SK-N-SH treated with all-trans-retinoic acid at 6 μM for 48 hours (cell line): ENCODE results near the gene CDH22.

Source experiments
- ATAC-seq: fragments of 200-7000 bp; cut with Tn5 transposase; 3 replicates; pipeline ENCODE4 v1.9.1; 2020; ENCODE audit warnings: mild to moderate bottlenecking, moderate library complexity
- ARNTL ChIP-seq: fragments of 450-650 bp; formaldehyde crosslinking; IDR thresholded peaks from 2 replicates; pipeline ENCODE4 v1.5.0; 2020; ENCODE audit warnings: low read depth, mild to moderate bottlenecking, moderate library complexity, borderline replicate concordance
- CREB5 ChIP-seq: fragments of 250-450 bp; sonication (Bioruptor Pico); IDR thresholded peaks from 2 replicates; pipeline ENCODE4 v1.5.1; 2020; ENCODE audit warnings: low read depth, mild to moderate bottlenecking, moderate library complexity
- CSRNP3 ChIP-seq: fragments of 250-450 bp; sonication (Bioruptor Pico); IDR thresholded peaks from 2 replicates; pipeline ENCODE4 v1.5.1; 2021; ENCODE audit warnings: mild to moderate bottlenecking, moderate library complexity
- GLIS3 ChIP-seq: fragments of 250-450 bp; sonication (Bioruptor Pico); IDR thresholded peaks from 2 replicates; pipeline ENCODE4 v1.5.0; 2020; ENCODE audit warnings: mild to moderate bottlenecking, moderate library complexity
- ISL1 ChIP-seq: fragments of 250-450 bp; sonication (Bioruptor Pico); IDR thresholded peaks from 2 replicates; pipeline ENCODE4 v2.1.2; 2022; ENCODE audit warnings: mild to moderate bottlenecking, moderate library complexity
- OSR1 ChIP-seq: fragments of 250-450 bp; sonication (Bioruptor Pico); IDR thresholded peaks from 2 replicates; pipeline ENCODE4 v1.8.0; 2022; ENCODE audit warnings: moderate library complexity, mild to moderate bottlenecking, inconsistent platforms
- PATZ1 ChIP-seq: fragments of 250-450 bp; sonication (Bioruptor Pico); IDR thresholded peaks from 2 replicates; pipeline ENCODE4 v1.8.0; 2020; ENCODE audit warnings: mild to moderate bottlenecking, moderate library complexity, borderline replicate concordance
- PPARA ChIP-seq: fragments of 250-450 bp; sonication (Bioruptor Pico); IDR thresholded peaks from 2 replicates; pipeline ENCODE4 v1.5.0; 2020; ENCODE audit warnings: mild to moderate bottlenecking, borderline replicate concordance
- RARB ChIP-seq: fragments of 250-450 bp; sonication (Bioruptor Pico); IDR thresholded peaks from 2 replicates; pipeline ENCODE4 v1.8.0; 2021; ENCODE audit warnings: mild to moderate bottlenecking, moderate library complexity
- SNAI2 ChIP-seq: fragments of 250-450 bp; sonication (Bioruptor Pico); IDR thresholded peaks from 2 replicates; pipeline ENCODE4 v1.5.0; 2020; ENCODE audit warnings: mild to moderate bottlenecking, moderate library complexity
- TCF4 ChIP-seq: fragments of 250-450 bp; sonication (Bioruptor Pico); IDR thresholded peaks from 2 replicates; pipeline ENCODE4 v1.8.0; 2021; ENCODE audit warnings: mild to moderate bottlenecking, moderate library complexity, borderline replicate concordance
- TSHZ2 ChIP-seq: fragments of 250-450 bp; sonication (Bioruptor Pico); IDR thresholded peaks from 2 replicates; pipeline ENCODE4 v1.5.0; 2020; ENCODE audit warnings: mild to moderate bottlenecking, moderate library complexity
- ZC3H10 ChIP-seq: fragments of 250-450 bp; sonication (Bioruptor Pico); IDR thresholded peaks from 2 replicates; pipeline ENCODE4 v1.5.1; 2021; ENCODE audit warnings: mild to moderate bottlenecking, moderate library complexity
- ZFP3 ChIP-seq: fragments of 250-450 bp; sonication (Bioruptor Pico); IDR thresholded peaks from 2 replicates; pipeline ENCODE4 v1.5.0; 2020; ENCODE audit warnings: mild to moderate bottlenecking, moderate library complexity
- ZFP30 ChIP-seq: fragments of 450-650 bp; formaldehyde crosslinking; IDR thresholded peaks from 2 replicates; pipeline ENCODE4 v1.5.0; 2022; ENCODE audit warnings: mild to moderate bottlenecking, moderate library complexity
- ZNF565 ChIP-seq: fragments of 450-650 bp; formaldehyde crosslinking; conservative IDR thresholded peaks from 2 replicates; pipeline ENCODE4 v1.5.0; 2020; ENCODE audit warnings: low read depth, mild to moderate bottlenecking, moderate library complexity
- ZNF70 ChIP-seq: fragments of 450-650 bp; formaldehyde crosslinking; IDR thresholded peaks from 2 replicates; pipeline ENCODE4 v1.5.0; 2020; ENCODE audit warnings: mild to moderate bottlenecking, moderate library complexity
- ZNF8 ChIP-seq: fragments of 450-650 bp; formaldehyde crosslinking; IDR thresholded peaks from 2 replicates; pipeline ENCODE4 v1.5.0; 2020; ENCODE audit warnings: mild to moderate bottlenecking, moderate library complexity
- TF ChIP-seq, protein P1 (sequence below): fragments of 250-450 bp; sonication (Bioruptor Pico); IDR thresholded peaks from 2 replicates; pipeline ENCODE4 v1.8.0; 2021; ENCODE audit warnings: low read depth, mild to moderate bottlenecking, moderate library complexity, borderline replicate concordance

CDH22 gene

DNA sequence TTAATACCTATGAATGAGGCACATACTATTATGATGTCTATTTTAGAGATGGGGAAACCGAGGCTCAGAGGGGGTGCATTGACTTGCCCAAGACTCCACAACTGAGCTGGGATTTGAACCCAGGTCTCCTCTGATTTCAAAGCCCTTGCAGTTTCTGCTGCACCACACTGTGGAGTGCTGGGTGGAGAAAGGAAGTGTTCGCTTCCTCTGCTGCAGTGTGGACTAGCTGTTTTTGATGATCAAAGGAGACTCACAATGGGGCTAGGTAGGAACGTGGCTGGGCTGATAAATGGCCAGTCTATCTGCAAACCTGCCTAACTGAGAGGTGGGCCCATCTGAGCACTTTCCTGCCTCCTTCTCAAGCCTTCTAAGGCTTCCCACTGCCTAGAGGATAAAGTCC lies 102.9 kb downstream of the CDH22 start:
- peak; percentile 9; the same call in 2 of the 3 replicates for ATAC-seq
- no peak for TF ChIP-seq PPARA
- no peak for TF ChIP-seq PATZ1
- no peak for TF ChIP-seq CSRNP3 (CRISPR knock-in tag)
- no peak for TF ChIP-seq ISL1 (CRISPR knock-in tag)
- TF ChIP-seq CREB5 (CRISPR knock-in tag) = no peak
- TF ChIP-seq, protein P1, sequence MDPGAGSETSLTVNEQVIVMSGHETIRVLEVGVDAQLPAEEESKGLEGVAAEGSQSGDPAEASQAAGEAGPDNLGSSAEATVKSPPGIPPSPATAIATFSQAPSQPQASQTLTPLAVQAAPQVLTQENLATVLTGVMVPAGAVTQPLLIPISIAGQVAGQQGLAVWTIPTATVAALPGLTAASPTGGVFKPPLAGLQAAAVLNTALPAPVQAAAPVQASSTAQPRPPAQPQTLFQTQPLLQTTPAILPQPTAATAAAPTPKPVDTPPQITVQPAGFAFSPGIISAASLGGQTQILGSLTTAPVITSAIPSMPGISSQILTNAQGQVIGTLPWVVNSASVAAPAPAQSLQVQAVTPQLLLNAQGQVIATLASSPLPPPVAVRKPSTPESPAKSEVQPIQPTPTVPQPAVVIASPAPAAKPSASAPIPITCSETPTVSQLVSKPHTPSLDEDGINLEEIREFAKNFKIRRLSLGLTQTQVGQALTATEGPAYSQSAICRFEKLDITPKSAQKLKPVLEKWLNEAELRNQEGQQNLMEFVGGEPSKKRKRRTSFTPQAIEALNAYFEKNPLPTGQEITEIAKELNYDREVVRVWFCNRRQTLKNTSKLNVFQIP (CRISPR knock-in tag) = no peak
- no peak for TF ChIP-seq ZNF8 (CRISPR knock-in tag)

- TF ChIP-seq TCF4 (no peak), ZFP30 (CRISPR knock-in tag) (no peak), ZNF70 (no peak), ISL1 (CRISPR knock-in tag) (no peak), ARNTL (no peak), ZFP3 (no peak), ZNF565 (CRISPR knock-in tag) (no peak)
- ATAC-seq = no peak
These were observed 103.6 kb downstream of the CDH22 start for GRCh38 chr20:46204594-46205186.

GRCh38 chr20:46203510-46203837 lies 104.8 kb downstream of the CDH22 start:
- TF ChIP-seq PPARA (no peak), ZC3H10 (CRISPR knock-in tag) (no peak), ARNTL (no peak), GLIS3 (CRISPR knock-in tag) (no peak), ZFP3 (no peak), OSR1 (CRISPR knock-in tag) (no peak), RARB (CRISPR knock-in tag) (no peak), ZFP30 (CRISPR knock-in tag) (no peak), CSRNP3 (CRISPR knock-in tag) (no peak), TSHZ2 (CRISPR knock-in tag) (no peak), SNAI2 (CRISPR knock-in tag) (no peak), TCF4 (no peak)
- TF ChIP-seq, protein P1 (CRISPR knock-in tag) = no peak
- no peak for ATAC-seq
